Measurements from ENCODE around the gene RGS11. TPM values are rescaled to one million over a fixed set of nuclear protein-coding genes. Genes with fewer than 3 reads are reported as not detected.

RGS11 gene
- total RNA-seq = 0.25 and 1.1 TPM in 2 replicates

DNA sequence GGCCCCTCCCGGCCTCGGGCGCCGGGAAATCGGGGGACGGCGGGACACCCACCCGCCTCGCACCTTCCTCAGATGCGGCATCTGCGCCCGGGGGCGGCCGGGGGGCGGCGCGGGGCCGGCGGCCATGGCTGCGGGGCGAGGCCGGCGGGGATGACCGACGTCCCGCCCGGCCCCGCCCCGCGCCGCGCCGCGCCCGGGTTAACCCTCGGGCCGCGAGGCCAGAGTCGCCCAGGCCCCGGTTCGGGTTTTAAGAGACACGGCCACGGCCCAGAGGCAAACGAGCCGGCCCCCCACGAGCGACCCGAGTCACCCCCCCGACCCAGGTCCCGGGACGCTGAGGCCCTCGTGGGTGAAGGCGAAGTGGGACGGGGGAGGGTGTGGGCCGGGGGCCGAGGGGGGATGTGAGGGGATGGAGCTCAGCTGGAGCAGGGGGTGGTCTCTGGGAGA lies at the start of gene RGS11:
TSS of gene RGS11 (minus strand) at position 159 of the 447 bp plus-strand sequence. CDS start at position 126, 33 bp downstream.

GRCh38 chr16:283033-283805 lies 7.5 kb upstream of the RGS11 start, which contains the start of gene PDIA2:
Gene PDIA2, plus strand, starts transcription at chr16:283164. Its CDS starts 6 bp downstream, at chr16:283170.

GRCh38 chr16:280552-280951 lies 4.8 kb upstream of the RGS11 start, which contains the start of gene ARHGDIG:
Gene ARHGDIG, plus strand, starts transcription at chr16:280591. Its CDS starts 90 bp downstream, at chr16:280681.

DNA sequence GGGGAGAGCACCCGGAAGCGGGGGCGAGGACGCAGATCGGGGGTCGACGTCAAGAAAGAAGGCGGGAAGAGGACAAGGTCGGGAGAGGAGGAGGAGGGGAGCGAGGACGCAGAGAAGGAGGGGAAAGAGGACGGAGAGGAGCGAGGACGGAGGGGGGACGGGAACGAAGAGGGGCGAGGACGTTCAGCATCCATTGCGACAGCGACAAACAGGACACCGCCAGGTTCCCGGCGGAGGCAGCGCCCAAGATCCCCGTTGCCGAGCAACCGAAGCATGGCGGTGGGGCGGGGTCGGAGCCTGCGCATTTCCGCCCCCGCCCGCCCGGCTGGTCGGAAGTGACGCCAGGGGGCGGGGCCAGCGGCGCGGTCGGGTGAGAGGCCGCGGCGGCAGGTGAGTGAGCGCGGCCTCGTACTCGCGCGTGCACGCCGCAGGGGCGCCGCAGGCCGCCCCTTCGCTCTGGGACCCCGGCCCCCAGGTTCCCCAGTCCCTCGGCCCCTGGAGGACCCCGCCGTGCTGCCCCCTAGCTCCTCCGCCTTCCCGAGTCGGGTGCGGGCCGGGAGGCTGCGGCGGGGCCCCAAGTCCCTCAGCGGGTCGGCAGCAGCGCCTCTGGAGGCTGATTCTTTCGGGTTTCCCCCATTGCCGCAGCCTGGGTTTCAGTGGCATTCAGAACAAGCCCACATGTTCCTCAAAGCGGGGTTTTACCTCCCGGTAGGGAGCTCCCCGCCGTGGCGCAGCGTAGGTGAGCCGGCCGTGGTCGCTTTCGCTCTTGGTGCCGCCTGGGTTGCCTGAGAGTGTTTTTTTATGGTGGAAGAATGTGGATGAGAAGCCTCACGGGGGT lies 41.1 kb downstream of the RGS11 start, which contains the start of gene FAM234A:
TSS of gene FAM234A (plus strand) at position 354 of the 838 bp plus-strand sequence. CDS start 19,593 bp downstream, outside the sequence.

DNA sequence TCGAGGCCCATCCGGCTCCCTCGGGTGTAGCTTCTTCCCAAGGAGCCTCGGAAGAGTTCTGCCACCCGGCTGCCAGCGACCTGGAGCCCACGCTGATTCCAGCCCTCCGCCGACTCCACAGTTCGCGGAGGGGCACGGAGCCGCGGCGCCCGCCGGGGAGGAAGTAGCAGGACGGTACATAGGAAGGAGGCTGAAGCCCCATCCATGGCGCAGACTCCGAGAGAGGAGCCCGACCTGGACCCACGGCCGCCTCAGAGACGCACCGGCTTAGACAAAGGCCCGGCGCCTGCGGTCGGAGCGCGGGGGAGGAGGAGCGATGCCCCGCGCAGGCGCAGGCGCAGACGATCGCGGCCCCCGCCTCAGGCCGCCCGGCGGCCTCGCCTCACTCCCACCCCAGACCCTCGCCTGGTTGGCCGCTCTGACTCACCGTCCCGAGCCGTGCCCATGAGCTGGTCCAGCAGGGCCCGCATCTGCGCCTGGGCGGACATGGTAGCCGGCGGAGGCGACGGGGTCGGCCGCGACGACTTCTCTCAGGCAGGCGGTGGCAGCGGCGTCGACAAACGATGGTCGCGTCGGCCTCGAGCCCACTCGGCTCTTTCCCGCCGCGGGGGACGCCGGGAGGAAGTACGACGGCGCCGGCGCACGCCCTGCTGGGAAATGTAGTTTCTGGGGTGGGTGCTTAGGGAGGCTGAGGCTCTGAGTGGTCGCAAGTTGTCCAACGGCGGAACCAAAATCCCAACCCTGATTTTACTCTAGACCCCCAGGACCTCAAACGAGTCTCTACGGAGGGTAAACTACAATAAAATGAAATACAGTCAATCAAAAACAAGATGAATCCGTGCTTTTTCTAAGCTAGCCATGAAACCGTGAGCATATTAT lies 46.7 kb downstream of the RGS11 start, which contains the start of gene LUC7L:
TSS of gene LUC7L (minus strand) at position 598 of the 879 bp plus-strand sequence. CDS start at position 488, 110 bp downstream.

Other genes starting within 250 kb of the RGS11 start
- gene POLR3K, start 222.3 kb downstream of the RGS11 start, total RNA-seq = 13.7 and 14.9 TPM in 2 replicates
- 47.7 and 50.8 TPM in 2 replicates for gene SNRNP25, start 222.1 kb downstream of the RGS11 start, total RNA-seq
- 23.3 and 28.7 TPM in 2 replicates for gene RHBDF1, start 203.3 kb downstream of the RGS11 start, total RNA-seq
- gene MPG, start 197.7 kb downstream of the RGS11 start, total RNA-seq = 132 and 144 TPM in 2 replicates
- 18.8 and 20.7 TPM in 2 replicates for gene NPRL3, start 137.3 kb downstream of the RGS11 start, total RNA-seq
- gene HBZ, start 123.3 kb downstream of the RGS11 start, total RNA-seq = not detected in 2 replicates
- not detected in 2 replicates for gene HBM, start 110.0 kb downstream of the RGS11 start, total RNA-seq
- gene HBA2, start 103.1 kb downstream of the RGS11 start, total RNA-seq = not detected in 2 replicates
- gene HBA1, start 99.3 kb downstream of the RGS11 start, total RNA-seq = not detected in 2 replicates
- not detected in 2 replicates for gene HBQ1, start 95.5 kb downstream of the RGS11 start, total RNA-seq
- gene LUC7L, start 46.5 kb downstream of the RGS11 start, total RNA-seq = 30.8 and 35.3 TPM in 2 replicates
- gene FAM234A, start 41.1 kb downstream of the RGS11 start, total RNA-seq = 53.7 and 82.6 TPM in 2 replicates
- 0.20 and 2.0 TPM in 2 replicates for gene ARHGDIG, start 4.6 kb upstream of the RGS11 start, total RNA-seq
- 0.07 TPM in 1 of 2 replicates, not detected in the other for gene PDIA2, start 7.2 kb upstream of the RGS11 start, total RNA-seq
- 19.2 and 23.7 TPM in 2 replicates for gene AXIN1, start 76.8 kb upstream of the RGS11 start, total RNA-seq
- gene MRPL28, start 94.6 kb upstream of the RGS11 start, total RNA-seq = 146 and 154 TPM in 2 replicates
- 55.5 and 64.6 TPM in 2 replicates for gene PGAP6, start 106.0 kb upstream of the RGS11 start, total RNA-seq
- gene NME4, start 121.3 kb upstream of the RGS11 start, total RNA-seq = 125 and 136 TPM in 2 replicates
- gene DECR2, start 125.9 kb upstream of the RGS11 start, total RNA-seq = 27.5 and 30.7 TPM in 2 replicates
- gene RAB11FIP3, start 149.7 kb upstream of the RGS11 start, total RNA-seq = 34.9 and 42.6 TPM in 2 replicates

Data from mammary microvascular endothelial cell (primary cell).